HCEC 1CT (cell line): ENCODE data around the gene MTOR.

Experiments
- DNase-seq: peaks from one replicate; pipeline ENCODE4 v3.0.0-alpha.2; 2017

The MTOR gene

GRCh38 chr1:11059155-11059967 lies 203.0 kb downstream of the MTOR start:
- no peak for DNase-seq

DNA sequence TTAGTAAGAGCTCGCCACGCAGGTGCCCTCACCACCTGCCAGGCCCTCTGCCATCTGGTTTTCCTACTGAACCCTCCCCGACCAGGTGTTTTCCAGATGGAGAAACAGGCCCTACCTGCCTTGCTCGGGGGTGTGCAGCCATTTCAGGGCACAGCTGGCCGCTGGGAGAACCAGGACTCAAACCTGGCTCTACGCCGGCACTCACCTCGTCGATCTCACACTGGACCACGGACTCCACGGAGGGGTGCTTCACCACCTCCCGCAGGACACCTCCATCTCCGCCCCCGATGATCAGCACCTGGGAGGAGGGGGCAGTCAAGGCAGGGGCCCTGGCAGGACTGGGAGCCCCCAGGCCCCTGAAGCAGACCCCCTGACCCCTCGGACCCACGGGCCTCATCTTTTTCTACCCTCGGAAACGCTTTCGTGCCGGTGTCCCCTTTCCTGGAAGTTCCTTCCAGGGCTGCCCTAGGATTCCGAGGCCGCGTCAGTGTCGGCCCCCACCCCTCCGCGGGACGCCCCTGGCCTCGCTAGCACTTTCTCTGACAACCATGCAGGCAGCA lies 203.7 kb downstream of the MTOR start:
- DNase-seq, result no peak

- DNase-seq, result no peak
Observed at GRCh38 chr1:11058026-11058425, 204.3 kb downstream of the MTOR start.

GRCh38 chr1:11057477-11057876 lies 204.9 kb downstream of the MTOR start:
- no peak for DNase-seq
